AG10803 (cell line): ENCODE results near the gene SAMD7.
A peak's percentile ranks its signal among the peaks of the same experiment; 100 is the strongest.

Experiments used
- DNase-seq: peaks from one replicate; pipeline ENCODE4 v3.0.0; 2010; ENCODE audit warnings: low read depth
- H3K4me3 ChIP-seq: 2 replicates; pipeline ENCODE4 v1.5.1; 2011; ENCODE audit warnings: mild to moderate bottlenecking, low read length, control low read depth
- CTCF ChIP-seq: conservative IDR thresholded peaks from 2 replicates; pipeline ENCODE4 v1.5.1; 2011; ENCODE audit warnings: mild to moderate bottlenecking, low read length, control low read depth, inconsistent platforms

SAMD7 gene

GRCh38 chr3:169964176-169964575, 52.8 kb downstream of the SAMD7 start:
- no peak overlapping the region for H3K4me3 ChIP-seq
- no peak for TF ChIP-seq CTCF
- DNase-seq: no peak

- TF ChIP-seq CTCF: no peak
- no peak for DNase-seq
- H3K4me3 ChIP-seq: peak overlapping the region; percentile 89
These were observed 54.4 kb downstream of the SAMD7 start for GRCh38 chr3:169965562-169966427.

GRCh38 chr3:169966428-169966950, 55.1 kb downstream of the SAMD7 start, which contains the start of gene SEC62:
TSS of gene SEC62 (plus strand) at chr3:169966807. CDS start at chr3:169966823, 16 bp downstream.
- peak; percentile 48 for TF ChIP-seq CTCF
- peak; percentile 90 for DNase-seq
- H3K4me3 ChIP-seq: peak within 1 kb of the TSS; percentile 89

DNA sequence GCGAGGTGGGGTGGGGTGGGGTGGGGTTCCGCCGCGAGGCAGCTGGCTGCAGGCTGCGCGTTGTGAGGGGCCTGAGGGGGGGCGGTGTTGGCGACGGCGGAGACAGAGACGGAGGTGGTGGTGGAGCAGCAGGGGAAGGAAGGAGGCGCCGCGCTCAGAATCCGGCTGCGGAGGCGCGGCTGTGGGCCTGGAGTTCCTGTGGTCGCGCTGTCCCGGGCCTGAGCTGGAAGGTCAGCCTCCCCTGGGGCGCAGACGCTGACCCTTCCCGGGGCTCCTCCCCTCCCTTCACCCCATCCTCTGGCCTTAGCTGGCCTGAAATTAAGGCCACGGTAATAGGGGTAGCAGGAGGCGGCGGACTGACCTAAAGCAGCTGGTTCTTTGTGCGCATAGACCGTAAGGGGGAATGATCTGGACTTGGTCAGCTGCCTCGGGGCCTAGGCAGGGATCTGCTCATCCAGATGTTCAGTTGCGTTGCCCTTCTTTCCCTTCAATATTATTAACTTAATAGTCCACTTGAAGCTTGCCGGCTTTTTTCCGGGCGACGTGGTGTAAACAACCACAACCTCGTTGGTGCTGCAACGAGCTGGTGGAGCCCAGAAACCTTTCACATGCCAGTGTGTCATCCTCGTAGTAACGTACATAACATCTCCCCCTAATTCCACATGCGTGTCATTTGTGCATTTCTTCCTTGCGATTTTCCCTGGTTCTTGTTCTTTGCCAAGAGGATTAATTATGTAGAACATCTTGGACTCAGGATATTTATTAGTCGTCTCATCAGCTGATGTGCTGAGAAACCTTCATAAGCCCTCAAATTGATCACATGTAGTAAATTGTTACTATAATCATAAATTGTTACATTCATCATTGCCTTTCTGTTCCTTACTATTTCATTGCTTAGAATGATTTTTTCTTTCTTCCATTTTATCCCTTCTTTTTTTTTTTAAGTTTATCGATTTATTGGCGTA, 55.9 kb downstream of the SAMD7 start:
- TF ChIP-seq CTCF: no peak
- H3K4me3 ChIP-seq: peak overlapping the region; percentile 89
- peak; percentile 48 for DNase-seq

GRCh38 chr3:169968224-169968885, 57.0 kb downstream of the SAMD7 start:
- no peak for TF ChIP-seq CTCF
- peak overlapping the region; percentile 89 for H3K4me3 ChIP-seq
- DNase-seq: no peak

DNA sequence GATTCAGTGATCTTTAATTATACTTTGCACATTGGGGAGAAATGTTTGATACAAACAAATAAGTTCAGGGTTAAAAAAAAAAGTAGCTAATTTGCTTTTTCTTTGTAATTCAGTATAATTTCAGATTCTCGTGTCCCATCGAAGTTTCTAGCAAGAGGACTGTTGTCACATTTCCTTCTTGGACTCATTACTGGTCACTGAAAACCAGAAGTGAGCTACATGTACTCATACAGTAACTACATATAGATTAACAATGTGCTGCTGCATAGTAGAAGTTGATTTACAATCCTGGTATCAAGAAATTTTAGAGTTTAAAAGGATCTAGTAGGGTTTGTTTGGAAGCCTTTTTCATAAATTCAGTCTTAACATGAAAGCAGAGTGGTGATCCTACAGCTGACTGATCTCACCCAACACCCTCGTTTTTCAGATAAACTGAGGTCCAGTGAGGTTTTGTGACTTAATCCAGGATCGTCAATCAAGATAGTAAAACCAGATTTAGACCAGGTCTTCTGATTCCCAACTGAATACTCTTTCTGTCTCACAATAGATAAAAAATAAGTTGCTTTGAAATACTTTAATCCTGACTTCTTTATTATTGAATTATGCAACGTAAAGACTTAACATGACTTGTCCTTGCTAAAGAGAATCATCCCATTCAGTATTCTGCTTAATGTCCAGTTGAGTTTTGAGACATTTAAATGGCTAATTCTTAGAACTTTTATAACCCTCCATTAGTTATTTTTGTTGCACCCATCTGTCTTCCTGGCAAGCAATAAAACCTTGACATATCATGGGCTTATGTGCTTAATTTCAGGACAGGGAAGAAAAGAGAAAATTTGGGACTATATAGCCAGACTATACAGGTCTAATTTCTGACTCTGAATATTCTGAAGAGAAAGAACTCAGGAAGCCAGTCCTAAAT, 58.1 kb downstream of the SAMD7 start:
- DNase-seq: no peak
- H3K4me3 ChIP-seq: no peak overlapping the region
- TF ChIP-seq CTCF: no peak
